NOMO-1 (cell line): Measurements from ENCODE around the gene ANKFY1.
"Not testable (repeated sequence)": the region's sequence is repeated elsewhere in the genome, so short reads cannot be mapped to it uniquely, and the experiment has no call there.

Experiments
- DNase-seq, 2 experiments: peaks; one replicate each; lab custom pipeline; 2025; ENCODE audit not compliant: unreplicated experiment in 2 of 2; lab: John Stamatoyannopoulos, UW

ANKFY1 gene

DNA sequence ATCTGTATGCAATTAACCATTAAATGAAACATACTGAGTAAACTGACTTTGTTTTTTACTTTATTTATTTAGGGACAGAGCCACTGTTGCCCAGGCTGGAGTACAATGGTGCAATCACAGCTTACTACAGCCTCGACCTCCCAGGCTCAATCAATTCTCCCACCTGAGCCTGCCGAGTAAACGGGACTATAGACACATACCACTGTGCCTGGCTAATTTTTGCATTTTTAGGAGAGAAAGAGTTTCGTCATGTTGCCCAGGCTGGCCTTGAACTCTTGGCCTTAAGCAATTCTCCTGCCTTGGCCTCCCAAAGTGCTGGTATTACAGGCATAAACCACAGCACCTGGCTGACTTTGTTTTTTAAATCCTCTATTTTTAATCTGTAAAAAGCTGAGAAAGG lies 42.6 kb downstream of the ANKFY1 start:
- DNase-seq: no peak

DNA sequence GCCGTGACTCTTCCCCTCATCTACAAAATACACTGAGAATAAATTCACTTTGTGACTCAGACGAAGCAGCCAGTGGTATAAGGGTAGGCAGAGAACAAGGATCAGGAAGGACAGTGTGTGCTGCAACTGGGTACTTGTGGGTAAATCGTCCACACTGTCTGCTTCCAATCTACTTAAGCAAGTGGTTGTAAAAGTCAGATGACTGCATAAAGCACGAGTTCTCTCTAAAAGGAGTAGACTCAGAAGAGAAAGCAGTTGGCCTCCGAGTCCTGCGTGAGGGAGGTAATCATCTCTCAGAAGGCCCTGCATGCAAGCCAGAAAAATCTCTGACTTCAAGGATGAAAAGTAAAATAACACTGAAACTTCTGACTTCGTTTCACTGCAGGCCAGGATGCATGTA lies 43.1 kb downstream of the ANKFY1 start:
- no peak for DNase-seq

DNA sequence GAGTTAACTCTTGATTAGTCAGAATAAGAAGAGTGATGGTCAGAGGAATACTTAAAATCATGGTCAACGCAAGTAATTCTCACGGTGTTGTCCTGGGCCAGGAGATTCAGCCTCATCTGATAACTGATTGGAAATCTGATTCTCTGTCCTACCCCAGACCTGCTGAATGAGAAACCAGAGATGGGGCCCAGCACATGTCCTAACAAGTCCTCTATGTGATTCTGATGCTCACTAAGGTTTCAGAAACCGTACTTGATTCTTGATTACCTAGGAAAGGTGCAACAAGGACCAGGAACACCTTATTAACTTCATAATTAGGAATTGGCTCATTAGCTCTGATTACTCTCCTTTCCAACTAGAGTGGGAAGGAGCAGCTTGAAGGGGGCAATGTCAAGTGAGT lies 44.5 kb downstream of the ANKFY1 start:
- no peak for DNase-seq

DNA sequence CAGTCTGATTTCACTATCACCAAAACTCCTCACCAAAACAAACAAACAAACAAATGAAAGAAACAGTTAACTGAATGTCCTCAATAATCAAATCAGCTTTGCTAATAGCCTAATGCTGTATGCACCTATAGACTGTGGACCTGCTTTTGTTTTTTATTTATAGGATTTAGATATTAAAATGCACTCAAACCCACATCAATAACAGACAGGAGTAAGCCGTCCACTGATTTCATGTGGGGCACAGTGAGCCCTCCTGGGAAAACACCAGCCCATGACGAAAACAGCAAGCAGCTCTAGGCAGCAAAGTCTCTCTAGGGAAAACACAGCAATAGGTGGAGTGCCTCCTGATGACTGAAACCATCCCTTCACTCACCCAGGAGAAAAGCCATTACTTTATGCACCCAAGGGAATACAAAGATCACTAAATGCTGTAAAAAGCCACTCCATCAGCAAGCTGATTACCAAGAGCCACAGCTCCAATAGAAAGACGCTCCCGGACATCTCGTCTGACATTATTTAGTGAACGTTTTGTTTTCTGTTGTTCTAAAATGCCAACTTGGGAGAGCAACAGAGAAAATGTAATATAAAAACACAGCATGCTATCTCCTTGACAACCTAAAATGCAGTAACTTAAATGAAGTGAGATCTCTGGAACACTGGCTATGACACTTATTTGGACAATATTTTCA lies 47.8 kb downstream of the ANKFY1 start:
- no peak for DNase-seq

DNA sequence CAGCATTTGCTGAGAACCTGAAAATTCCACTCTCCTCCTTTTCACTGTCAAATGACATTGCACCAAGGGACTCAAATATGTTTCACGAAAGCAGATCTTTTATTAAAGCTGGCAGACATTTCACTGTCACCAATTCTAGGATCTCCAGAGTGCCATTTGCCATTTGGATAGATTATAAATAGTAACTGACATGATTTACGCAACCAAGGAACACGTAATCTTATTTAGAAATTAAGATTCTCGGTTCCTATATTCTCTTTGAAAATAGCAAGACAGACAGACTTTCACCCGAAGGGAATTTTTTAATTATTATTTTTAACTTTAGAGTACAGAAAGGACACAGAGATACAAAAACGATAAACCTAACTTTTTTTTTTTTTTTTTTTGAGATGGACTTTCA lies 49.6 kb downstream of the ANKFY1 start:
- peak in 1 of 2 experiments; percentile 60 for DNase-seq

DNA sequence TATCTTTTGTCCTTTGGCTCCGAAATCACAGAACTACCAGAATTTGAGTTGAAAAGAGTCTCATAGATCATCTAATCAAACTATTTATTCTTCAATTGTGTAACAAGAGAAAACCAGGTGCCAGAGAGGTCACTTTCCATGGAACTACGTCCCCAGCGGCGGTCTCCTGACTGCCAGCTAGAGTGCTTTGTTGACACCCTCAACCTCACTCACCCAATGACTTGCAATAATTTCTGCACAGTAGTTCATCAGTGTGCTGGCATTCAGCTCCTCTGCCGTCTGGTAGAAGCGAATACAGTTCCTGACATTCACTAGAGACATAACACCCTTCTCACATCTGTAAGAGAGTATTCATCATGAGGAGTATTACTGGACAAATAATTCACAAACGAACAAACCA lies 54.2 kb downstream of the ANKFY1 start:
- no peak for DNase-seq

DNA sequence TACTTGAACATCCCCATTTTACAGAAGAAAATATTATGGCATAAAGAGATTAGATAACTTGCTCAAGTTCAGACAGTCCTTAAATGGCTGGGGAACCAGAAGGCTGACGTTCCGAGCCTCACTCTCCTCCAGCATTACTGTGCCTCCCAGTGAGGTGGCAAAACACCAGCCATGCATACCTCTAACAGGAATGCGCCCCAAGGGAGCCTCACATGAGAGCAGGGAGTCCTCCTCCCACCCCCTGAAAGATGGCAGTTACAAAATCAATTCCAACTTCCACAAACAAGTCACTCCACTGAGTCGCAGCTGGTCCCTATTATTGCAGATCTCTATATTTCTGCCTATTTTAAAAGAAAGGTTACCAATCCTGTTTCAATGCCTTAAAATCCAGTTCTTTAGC lies 55.5 kb downstream of the ANKFY1 start:
- no peak for DNase-seq

DNA sequence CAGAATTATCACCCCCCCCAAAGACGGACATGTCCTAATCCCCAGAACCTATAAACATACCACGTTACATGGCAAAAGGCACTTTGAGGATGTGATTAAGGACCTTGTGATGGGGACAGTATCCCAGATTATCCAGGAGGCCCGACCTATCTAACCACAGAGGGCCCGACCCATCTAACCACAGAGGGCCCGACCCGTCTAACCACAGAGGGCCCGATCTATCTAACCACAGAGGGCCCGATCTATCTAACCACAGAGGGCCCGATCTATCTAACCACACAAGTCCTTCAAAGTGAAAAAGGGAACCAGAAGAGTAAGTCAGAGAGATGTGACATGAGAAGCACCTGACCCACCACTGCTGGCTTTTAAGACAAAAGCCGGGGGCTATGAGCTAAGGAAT lies 56.8 kb downstream of the ANKFY1 start:
- peak; percentile 37 to 82 for DNase-seq

DNA sequence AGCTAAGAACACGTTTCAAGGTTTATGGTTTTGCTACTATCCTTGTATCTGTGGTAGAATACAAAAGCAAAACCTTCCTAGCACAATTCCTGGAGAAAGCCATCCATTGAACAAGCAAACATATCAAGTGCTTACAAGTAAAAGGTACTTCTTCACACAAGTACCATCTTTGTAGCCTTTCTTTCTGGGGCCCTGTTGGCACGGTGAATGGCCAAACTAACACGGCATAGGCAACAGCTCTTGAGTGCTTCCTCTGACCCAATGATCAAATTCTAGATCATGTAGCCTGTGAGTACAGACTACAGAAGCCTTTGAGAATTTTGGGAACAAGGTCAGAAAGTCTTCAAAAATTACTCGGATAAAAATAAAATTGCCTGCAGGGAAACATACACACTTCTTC lies 57.9 kb downstream of the ANKFY1 start:
- no peak for DNase-seq

DNA sequence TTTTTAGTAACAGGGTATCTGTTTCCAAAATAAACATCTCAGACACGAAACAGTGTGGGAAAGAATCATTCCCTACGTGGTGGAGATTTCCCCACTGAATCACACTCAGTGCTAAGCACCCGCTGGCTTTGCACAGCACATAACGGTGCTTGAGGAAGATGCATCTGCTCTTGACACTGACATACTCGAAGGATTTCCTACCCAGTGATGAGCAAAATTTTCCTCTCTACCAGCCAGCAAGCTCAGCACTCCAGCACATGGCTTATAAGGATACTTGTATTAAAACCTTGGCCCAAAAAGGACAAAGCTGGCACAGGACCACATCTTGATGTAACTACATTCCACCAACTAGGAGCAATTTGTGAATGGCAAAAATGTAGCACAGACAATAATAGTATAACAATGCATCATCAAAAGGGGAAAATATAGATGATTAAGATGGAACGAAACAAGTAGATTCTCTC lies 59.0 kb downstream of the ANKFY1 start:
- DNase-seq: no peak

DNA sequence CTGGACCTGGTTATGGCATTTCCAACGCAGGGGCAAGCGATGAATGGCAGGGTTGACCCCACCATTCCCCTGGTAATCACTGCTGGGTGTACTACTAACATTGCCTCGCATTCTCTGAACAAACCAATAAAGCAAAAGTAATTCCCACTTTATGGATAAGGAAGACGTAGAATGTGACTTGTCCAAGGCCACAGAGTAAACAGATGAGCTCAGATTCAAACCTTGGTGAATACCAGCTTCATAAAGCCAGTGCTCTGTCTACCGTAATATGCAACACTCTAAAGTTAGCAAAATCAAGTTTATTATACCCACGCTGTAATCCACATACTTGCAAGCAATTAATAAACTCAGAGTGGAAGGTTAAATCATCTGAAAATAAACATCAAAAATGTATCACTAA lies 59.6 kb downstream of the ANKFY1 start:
- no peak for DNase-seq

DNA sequence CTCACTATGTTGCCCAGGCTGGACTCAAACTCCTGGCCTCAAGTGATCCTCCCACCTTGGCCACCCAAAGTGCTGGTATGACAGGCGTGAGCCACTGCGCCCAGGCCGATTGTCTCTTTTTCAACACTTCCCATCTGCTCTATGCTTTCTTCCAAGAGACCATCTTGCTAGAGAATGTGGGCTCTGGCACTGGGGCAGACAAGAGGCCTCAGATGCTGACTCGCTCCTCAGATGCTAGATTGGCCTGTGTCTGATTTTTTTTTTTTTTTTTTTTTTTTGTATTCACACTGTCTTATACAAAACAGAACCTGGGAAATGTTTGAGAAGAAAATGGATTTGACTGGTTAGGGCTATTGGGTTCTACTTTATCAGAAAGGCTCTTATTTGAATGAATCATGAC lies 62.6 kb downstream of the ANKFY1 start:
- DNase-seq: no peak

DNA sequence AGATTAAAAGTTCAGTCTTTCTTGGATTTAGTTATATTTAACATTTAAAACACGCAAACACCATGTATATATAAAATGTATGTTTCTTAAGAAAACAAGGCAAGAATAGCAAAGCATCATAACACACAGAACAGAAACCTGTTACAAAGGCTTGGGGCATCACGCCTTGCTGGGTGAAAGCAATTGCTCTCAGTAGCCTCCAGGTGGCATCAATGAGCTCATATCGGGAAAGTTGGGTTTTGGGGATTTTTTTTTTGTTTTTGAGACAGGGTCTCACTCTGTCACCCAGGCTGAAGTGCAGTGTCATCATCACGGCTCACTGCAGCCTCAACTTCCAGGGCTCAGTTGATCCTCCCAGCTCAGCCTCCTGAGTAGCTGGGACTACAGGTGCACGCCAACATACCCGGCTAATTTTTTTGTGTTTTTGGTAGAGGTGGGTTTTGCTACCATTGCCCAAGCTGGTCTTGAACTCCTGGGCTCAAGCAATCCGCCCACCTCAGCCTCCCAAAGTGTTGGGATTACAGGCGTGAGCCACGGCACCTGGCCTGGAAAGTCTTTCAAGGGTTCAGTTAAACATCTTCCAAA lies 63.9 kb downstream of the ANKFY1 start:
- DNase-seq: peak in 1 of 2 experiments; percentile 30

DNA sequence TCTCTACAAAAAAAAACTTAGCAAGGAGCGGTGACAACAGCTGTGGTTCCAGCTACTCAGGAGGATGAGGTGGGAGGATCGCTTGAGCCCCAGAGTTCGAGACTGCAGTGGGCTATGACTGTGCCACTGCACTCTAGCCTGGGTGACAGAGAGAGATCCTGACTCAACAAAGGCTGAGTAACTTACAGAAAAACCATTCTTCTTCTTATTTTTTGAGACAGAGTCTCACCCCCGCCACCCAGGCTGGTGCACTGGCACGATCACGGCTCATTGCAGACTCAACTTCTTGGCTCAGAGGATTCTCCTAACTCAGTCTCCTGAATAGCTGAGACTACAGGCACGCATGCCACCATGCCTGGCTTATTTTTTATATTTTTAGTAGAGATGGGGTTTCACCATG lies 64.8 kb downstream of the ANKFY1 start:
- no peak for DNase-seq

DNA sequence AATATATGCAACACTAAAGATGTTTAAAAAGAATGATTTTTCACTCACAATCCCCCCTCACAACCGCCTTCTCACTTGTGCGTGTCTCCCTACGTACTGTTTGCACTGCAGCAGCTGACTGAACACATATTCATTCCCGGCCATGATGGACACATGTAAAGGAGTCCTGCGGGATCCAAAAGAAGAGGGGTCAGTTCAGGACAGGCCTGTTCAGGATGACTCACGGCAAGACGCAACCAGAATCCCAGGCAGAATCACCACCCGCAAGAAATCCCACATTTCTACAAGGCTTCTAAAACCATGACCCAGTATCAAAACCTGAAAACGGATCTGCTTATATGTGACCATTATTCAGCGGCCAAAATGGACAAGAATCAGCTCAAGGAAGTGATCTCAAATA lies 68.5 kb downstream of the ANKFY1 start:
- DNase-seq: no peak

DNA sequence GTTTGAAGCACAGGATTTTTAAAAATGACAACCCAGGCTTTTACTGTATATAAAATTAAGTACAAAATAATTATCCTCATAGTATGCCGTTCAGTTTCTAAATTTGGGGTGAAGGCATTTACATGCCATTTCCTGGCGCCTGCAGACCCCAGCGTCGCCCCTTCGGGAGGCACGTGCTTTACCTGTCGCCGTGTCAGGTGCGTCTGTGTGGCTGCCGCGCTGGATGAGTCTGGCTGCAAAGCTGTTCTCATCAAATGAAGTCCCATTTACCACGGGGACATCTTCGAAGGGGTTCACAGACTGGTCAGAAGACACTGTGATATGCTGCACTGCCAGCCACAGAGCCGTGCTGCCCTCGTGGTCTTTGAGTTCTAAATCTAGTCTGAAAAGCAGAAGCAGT lies 69.0 kb downstream of the ANKFY1 start:
- no peak for DNase-seq

DNA sequence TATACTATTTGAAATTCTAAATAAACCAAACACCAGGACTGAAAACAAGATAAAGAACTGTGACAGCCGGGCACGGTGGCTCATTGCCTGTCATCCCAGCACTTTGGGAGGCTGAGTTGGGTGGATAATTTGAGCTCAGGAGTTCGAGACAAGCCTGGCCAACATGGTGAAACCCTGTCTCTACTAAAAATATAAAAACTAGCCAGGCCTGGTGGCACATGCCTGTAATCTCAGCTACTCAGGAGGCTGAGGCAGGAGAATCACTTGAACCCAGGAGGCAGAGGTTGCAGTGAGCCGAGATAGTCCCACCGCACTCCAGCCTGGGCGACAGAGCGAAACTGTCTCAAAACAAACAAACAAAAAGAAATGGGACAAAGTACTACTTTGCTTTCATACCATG lies 73.0 kb downstream of the ANKFY1 start:
- not testable (repeated sequence) for DNase-seq

DNA sequence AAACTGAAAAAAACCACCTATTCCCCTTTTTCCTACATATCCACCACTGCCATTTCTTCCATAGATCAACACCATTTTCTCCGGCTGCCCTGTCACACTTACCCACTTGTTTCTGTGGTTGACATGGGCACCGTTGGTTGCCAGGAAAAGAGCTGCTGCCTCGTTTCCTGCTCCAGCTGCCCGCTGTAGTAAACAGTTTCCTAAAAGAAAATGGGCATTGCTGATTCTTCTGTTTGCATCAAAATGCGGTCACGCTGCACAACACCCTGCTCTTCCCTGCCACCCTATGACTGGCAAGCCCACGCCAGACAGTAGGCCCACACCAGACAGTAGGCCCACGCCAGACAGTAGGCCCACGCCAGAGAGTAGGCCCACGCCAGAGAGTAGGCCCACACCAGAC lies 74.5 kb downstream of the ANKFY1 start:
- no peak for DNase-seq

DNA sequence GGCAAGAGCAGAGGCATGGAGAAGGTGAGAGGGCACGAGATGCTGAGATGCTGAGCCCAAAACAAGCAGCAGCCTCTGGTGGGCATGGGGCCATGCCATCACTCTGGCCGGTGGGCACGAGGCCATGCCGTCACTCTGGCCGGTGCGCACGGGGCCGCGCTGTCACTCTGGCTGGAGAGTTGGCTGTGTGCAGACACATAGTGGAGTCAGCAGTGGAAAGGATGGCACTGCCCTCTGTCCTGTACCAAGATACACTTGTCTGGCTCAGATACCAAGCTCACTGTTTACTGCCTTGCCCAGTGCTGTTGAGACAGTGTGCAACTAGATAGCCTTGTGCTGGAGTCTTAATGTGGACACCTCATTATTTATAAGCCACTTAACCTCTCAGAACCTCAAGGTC lies 75.7 kb downstream of the ANKFY1 start:
- DNase-seq: no peak

DNA sequence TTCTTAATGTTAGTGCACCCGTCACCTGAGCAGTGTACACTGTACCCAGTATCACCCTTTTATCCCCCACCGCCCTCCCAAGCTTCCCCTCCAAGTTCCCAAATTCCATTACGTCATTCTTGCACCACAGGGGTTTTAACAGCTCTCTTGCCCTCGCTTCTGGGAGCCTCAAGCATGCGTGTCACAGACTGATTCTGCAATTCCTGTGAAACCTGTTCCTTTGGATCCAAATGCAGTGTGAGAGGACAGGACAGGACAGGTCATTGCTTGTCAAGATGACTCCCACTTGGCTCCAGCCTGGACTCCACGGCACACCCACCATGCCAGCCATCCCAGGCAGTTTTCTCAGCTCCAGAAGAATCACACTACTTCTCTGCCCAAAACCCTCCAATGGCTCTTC lies 76.7 kb downstream of the ANKFY1 start:
- DNase-seq: no peak

DNA sequence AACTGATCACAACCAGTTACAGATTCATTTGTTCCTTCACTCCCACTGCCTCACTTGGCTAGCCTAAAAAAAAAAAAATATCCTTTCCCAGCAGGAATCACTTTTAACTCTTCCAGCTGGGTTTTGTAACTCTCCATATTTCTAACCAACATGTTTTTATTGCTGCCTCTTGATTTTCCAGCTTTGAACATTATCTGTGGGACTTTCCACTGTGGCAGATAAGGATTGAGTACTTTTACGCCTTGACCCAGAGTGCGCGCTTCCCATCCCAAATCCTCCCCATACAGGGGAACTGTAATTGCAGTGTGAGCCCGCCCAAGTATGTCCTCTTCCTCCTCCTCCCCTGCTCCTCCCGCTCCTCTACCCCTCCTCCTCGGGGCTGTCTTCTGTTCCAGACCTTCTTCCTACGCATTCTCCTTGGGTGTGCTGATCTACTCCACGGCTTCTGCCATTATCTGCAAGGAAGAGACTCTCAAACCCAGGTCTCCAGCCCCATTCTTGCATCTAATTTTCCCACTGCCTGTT lies 77.4 kb downstream of the ANKFY1 start:
- no peak for DNase-seq

DNA sequence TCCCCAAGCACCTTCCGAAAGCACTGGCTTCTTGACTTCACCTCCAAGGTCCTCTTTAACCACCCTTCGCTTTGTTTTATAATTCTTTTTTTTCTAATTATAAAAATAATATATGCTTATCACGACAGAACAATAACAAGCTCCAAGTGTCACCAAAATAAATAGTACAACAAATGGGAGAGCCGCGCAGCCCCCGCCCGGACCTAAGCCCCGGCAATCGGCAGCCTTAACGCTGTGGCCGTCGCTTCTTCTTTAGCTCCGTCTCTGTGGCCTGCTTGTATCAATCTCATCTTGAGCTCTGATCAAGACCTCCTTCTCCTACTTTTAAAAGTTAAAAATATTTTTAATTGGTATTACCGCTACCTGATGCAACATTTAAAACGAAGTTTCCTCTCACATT lies 78.1 kb downstream of the ANKFY1 start:
- DNase-seq: no peak

DNA sequence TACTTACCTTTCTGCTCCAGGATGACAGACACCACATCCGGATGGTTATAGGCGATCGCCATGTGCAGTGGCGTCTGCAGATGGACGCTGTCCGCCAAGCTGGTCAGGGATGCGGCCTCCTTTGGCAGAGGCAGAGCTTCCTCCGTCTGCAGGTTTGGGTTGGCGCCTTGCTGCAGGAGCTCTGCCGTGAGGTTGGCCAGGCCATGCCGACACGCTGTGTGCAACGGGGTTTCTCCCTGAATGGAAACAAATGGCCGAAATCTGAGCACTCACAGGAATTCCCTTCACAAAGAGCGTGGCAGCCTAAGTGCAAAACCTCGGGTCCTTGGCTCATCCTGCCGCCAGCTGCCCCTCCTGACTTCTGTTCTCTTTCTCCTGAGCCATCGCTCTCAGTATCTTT lies 79.0 kb downstream of the ANKFY1 start:
- DNase-seq: no peak
